Subcutaneous adipose tissue (tissue), 4 donors: ENCODE measurements around the gene BBX. TPM values are rescaled to one million over a fixed set of nuclear protein-coding genes. Genes with fewer than 3 reads are reported as not detected.

Experiments
- CTCF ChIP-seq: fragments of 450-650 bp; IDR thresholded peaks from one replicate; pipeline ENCODE4 v1.5.1; 2016; ENCODE audit warnings: low read depth, mild to moderate bottlenecking, control low read depth, antibody characterized with exemption, moderate library complexity
- total RNA-seq, 4 donors: library from RNA; depleted of rRNA; stranded (reverse); fragments of >200 nt; gene quantifications; one replicate each; pipeline ENCODE4 v1.1.0, GENCODE V29; 2016

BBX gene
- total RNA-seq, 4 donors from 2014 or later: 38.3 to 69.4 (median 48.0) TPM

GRCh38 chr3:107660306-107660976 is 137.7 kb downstream of the BBX start:
- no peak for TF ChIP-seq CTCF

DNA sequence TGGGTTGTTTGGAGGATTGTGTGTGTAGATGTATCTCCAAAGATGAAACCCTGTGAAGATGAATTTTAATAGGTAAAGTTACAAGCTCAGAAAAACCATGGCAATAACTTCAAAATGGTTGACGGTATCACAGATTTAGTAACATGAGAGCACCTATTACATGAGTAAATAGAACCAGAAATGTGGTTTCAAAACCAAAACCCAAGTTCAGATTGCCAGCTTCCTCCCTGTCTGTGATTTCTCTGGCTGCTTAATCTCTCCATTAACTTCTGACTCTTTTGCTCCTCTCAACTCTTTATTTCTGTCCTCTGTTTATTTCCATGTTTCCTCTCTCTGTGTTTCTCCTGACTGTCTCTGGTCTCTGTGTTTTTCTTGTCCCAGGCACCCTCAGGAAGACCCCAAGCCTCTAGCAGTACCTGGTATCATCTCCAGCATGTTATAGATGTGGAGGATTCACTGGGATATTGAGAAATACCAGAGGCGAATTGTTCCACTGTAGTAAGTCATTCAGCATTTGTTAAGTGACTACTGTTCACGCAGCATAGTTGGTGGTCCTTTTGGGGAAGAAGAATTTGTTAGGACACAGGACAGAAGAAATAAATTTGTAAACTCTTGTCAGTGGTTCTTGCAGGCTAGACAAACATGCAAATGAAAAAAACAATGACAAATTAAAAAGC is 138.8 kb downstream of the BBX start:
- TF ChIP-seq CTCF: no peak

GRCh38 chr3:107662124-107662507 is 139.4 kb downstream of the BBX start:
- TF ChIP-seq CTCF: no peak

DNA sequence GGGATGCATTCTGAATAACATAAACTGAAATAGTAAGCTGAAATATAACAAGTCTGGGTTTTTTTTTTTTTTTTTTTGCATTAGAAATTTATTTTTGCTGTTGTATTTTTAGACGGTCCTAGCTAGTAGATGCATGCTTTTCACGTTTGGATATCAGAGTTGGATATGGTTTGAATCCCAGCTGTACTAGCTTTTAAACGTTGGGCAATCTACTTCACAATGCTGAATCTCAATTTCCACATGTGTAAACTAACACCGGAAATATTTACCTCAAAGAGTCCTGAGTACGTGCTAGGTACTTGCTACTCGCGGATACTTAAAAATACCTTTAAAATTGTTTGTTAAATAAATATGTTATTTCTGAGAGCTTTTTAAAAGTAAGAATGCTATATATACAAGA is 139.8 kb downstream of the BBX start:
- TF ChIP-seq CTCF: no peak

GRCh38 chr3:107663266-107663665 is 140.5 kb downstream of the BBX start:
- no peak for TF ChIP-seq CTCF

DNA sequence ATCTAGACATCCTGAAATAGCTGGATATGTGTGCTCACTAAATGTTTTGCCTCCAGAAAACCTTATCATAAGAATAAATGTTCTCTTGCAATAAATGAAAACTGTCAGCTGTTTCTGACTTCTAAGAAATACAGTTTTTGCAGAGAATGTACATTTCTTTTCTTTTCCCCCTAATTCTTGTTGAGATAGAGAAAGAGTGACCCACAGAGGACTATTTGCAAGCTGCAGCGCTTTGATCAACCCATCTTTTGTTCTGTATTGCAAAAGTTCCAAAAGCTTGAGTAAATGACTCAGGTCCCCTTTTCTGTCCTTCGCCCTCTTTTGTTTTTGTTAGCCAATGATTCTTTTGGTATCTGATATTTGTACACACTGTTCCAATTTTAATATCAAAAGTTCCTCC is 141.9 kb downstream of the BBX start:
- no peak for TF ChIP-seq CTCF

GRCh38 chr3:107665351-107665750 is 142.6 kb downstream of the BBX start:
- TF ChIP-seq CTCF: no peak
